Measurements from ENCODE around the gene AGAP1. TPM values are rescaled to one million over a fixed set of nuclear protein-coding genes. Genes with fewer than 3 reads are reported as not detected.

AGAP1 gene
- total RNA-seq, 1 experiment from 2014 or later: 25.8 TPM

GRCh38 chr2:235858881-235859280 is 365.0 kb downstream of the AGAP1 start:
- Histone ChIP-seq H2BK15ac (ENCODE audit: low read depth, low read length) (no peak overlapping the region), H4K91ac (ENCODE audit: insufficient read length, low read depth, low read length) (no peak overlapping the region), H3T11ph (ENCODE audit: low read length) (no peak overlapping the region), H2BK12ac (ENCODE audit: insufficient read length, low read depth, low read length) (no peak overlapping the region), H3K79me2 (ENCODE audit: insufficient read depth, low read length) (no peaks in the 10 kb centered on the region), H3K4me2 (ENCODE audit: insufficient read depth, insufficient read length, low read length) (no peak overlapping the region), H3K9ac (ENCODE audit: extremely low read depth, insufficient read length, low read length) (no peak overlapping the region), H3K23me2 (ENCODE audit: insufficient read length, low read depth, low read length, poor library complexity, severe bottlenecking) (no peaks in the 10 kb centered on the region), H4K8ac (replicated peaks; ENCODE audit: insufficient read length, low read depth, low read length) (no peak overlapping the region), H3K79me1 (ENCODE audit: insufficient read depth, low read depth, low read length, poor library complexity, severe bottlenecking) (no peaks in the 10 kb centered on the region), H3K27me3 (ENCODE audit: insufficient read depth, low read length) (no peaks in the 10 kb centered on the region), H2BK20ac (ENCODE audit: low read depth, low read length, poor library complexity, severe bottlenecking) (no peak overlapping the region), H3K9me3 (ENCODE audit: control insufficient read depth, low read depth, low read length) (no peaks in the 10 kb centered on the region), H3K27ac (ENCODE audit: insufficient read length, low read depth, low read length) (no peak overlapping the region), H2AFZ (ENCODE audit: low read length) (no peak overlapping the region), H2AK5ac (ENCODE audit: insufficient read length, low read length) (no peak overlapping the region), H3K4me1 (ENCODE audit: insufficient read depth, low read length) (no peaks in the 10 kb centered on the region; the same call in 1 of the 2 replicates), H4K5ac (ENCODE audit: insufficient read length, low read depth, low read length) (no peak overlapping the region), H3K14ac (ENCODE audit: insufficient read depth, low read length) (no peak overlapping the region), H3K23ac (ENCODE audit: insufficient read length, low read depth, low read length) (no peak overlapping the region), H3K56ac (ENCODE audit: insufficient read length, low read depth, low read length) (no peak overlapping the region), H4K20me1 (ENCODE audit: control insufficient read depth, insufficient read depth, insufficient read length) (no peaks in the 10 kb centered on the region), H3K4ac (ENCODE audit: low read depth, low read length) (no peak overlapping the region), H2BK5ac (ENCODE audit: insufficient read length, low read length) (no peak overlapping the region), H2BK120ac (ENCODE audit: low read depth, low read length, poor library complexity, severe bottlenecking) (no peak overlapping the region), H3K18ac (ENCODE audit: insufficient read length, low read depth, low read length) (no peak overlapping the region)
- no peak for TF ChIP-seq CTCF (conservative IDR thresholded peaks at IDR 0.05)
- DNase-seq: no peak
- Mint-ChIP-seq H3K4me1 (peaks cover 9 to 25% of the 10 kb centered on the region in 2 experiments; a peak in 3 of 4 replicates), H3K36me3 (ENCODE audit: insufficient read depth in 1 of 3, low read depth in 3 of 3) (no peaks in the 10 kb centered on the region; a peak in 1 of 7 replicates), H3K4me3 (no peak overlapping the region), H3K27ac (no peak overlapping the region), H3K9me3 (no peaks in the 10 kb centered on the region), H3K27me3 (ENCODE audit: low read depth) (no peaks in the 10 kb centered on the region)
- WGBS (ENCODE audit: extremely low coverage, insufficient read length, low lambda C conversion rate): no CpG with 5 or more reads among the region's 5 CpGs

Measured in H9 (cell line).